IPS-18c (cell line): Measurements from ENCODE around the gene ZSWIM5.
"Not testable (repeated sequence)": the region's sequence is repeated elsewhere in the genome, so short reads cannot be mapped to it uniquely, and the experiment has no call there.

ENCODE experiments used
- H3K4me3 ChIP-seq: 2 replicates; pipeline ENCODE4 v1.7.0; 2013; ENCODE audit warnings: low read depth, mild to moderate bottlenecking, low read length, moderate library complexity; ENCODE audit not compliant: insufficient read depth
- H3K9me3 ChIP-seq: one replicate; pipeline ENCODE4 v1.6.1; 2013; ENCODE audit warnings: mild to moderate bottlenecking, low read length, moderate library complexity; ENCODE audit not compliant: control insufficient read depth, insufficient read depth

ZSWIM5 gene

GRCh38 chr1:45211076-45211475, 4.7 kb upstream of the ZSWIM5 start:
- no peak overlapping the region for H3K4me3 ChIP-seq

GRCh38 chr1:45206808-45207623, 611 bp upstream of the ZSWIM5 start:
- H3K9me3 ChIP-seq = no peaks in the 10 kb centered on the region
- H3K4me3 ChIP-seq = peak overlapping the region; percentile 52

More at GRCh38 chr1:45211076-45211475, 4.7 kb upstream of the ZSWIM5 start:
- H3K9me3 ChIP-seq = no peaks in the 10 kb centered on the region

GRCh38 chr1:45205011-45205909, 1.1 kb downstream of the ZSWIM5 start:
- H3K9me3 ChIP-seq = no peaks in the 10 kb centered on the region
- H3K4me3 ChIP-seq = peak overlapping the region; percentile 64

GRCh38 chr1:45200906-45201500, 5.4 kb downstream of the ZSWIM5 start:
- Histone ChIP-seq H3K9me3 (peaks cover 3% of the 10 kb centered on the region), H3K4me3 (no peak overlapping the region)

- Histone ChIP-seq H3K4me3 (no peak overlapping the region), H3K9me3 (peaks cover 3% of the 10 kb centered on the region)
These were observed 6.0 kb downstream of the ZSWIM5 start for GRCh38 chr1:45200435-45200834.

- Histone ChIP-seq H3K4me3 (no peak overlapping the region), H3K9me3 (peaks cover 3% of the 10 kb centered on the region)
These were observed 8.2 kb downstream of the ZSWIM5 start for GRCh38 chr1:45198185-45198584.

- Histone ChIP-seq H3K4me3 (no peak overlapping the region), H3K9me3 (peaks cover 3% of the 10 kb centered on the region)
These were observed 9.5 kb downstream of the ZSWIM5 start for GRCh38 chr1:45196863-45197262.

GRCh38 chr1:45191418-45191783, 15.0 kb downstream of the ZSWIM5 start:
- no peaks in the 10 kb centered on the region for H3K9me3 ChIP-seq
- no peak overlapping the region for H3K4me3 ChIP-seq

- Histone ChIP-seq H3K9me3 (no peaks in the 10 kb centered on the region), H3K4me3 (no peak overlapping the region)
These were observed 18.7 kb downstream of the ZSWIM5 start for GRCh38 chr1:45187725-45188124.

- H3K4me3 ChIP-seq, H3K9me3 ChIP-seq: not testable (repeated sequence)
These were observed 26.4 kb downstream of the ZSWIM5 start for GRCh38 chr1:45179918-45180519.

- peaks cover 4% of the 10 kb centered on the region for H3K9me3 ChIP-seq
- H3K4me3 ChIP-seq = no peak overlapping the region
These were observed 29.0 kb downstream of the ZSWIM5 start for GRCh38 chr1:45177452-45177851.

GRCh38 chr1:45172764-45173163, 33.6 kb downstream of the ZSWIM5 start:
- Histone ChIP-seq H3K9me3 (no peaks in the 10 kb centered on the region), H3K4me3 (no peak overlapping the region)

GRCh38 chr1:45172005-45172404, 34.4 kb downstream of the ZSWIM5 start:
- Histone ChIP-seq H3K4me3 (no peak overlapping the region), H3K9me3 (no peaks in the 10 kb centered on the region)

- Histone ChIP-seq H3K9me3 (no peaks in the 10 kb centered on the region), H3K4me3 (no peak overlapping the region)
These were observed 34.8 kb downstream of the ZSWIM5 start for GRCh38 chr1:45171575-45171974.

GRCh38 chr1:45170151-45170742, 36.2 kb downstream of the ZSWIM5 start:
- H3K4me3 ChIP-seq = no peak overlapping the region

GRCh38 chr1:45167947-45168346, 38.5 kb downstream of the ZSWIM5 start:
- not testable (repeated sequence) for H3K4me3 ChIP-seq

More at GRCh38 chr1:45170151-45170742, 36.2 kb downstream of the ZSWIM5 start:
- H3K9me3 ChIP-seq = no peaks in the 10 kb centered on the region

GRCh38 chr1:45164307-45164706, 42.1 kb downstream of the ZSWIM5 start:
- H3K9me3 ChIP-seq, H3K4me3 ChIP-seq: not testable (repeated sequence)

More at GRCh38 chr1:45167947-45168346, 38.5 kb downstream of the ZSWIM5 start:
- not testable (repeated sequence) for H3K9me3 ChIP-seq
